ENCODE data around the gene BTN3A1. TPM values are rescaled to one million over a fixed set of nuclear protein-coding genes. Genes with fewer than 3 reads are reported as not detected.

Gene BTN3A1
- total RNA-seq, 1 experiment from 2014 or later, result 9.0 TPM

DNA sequence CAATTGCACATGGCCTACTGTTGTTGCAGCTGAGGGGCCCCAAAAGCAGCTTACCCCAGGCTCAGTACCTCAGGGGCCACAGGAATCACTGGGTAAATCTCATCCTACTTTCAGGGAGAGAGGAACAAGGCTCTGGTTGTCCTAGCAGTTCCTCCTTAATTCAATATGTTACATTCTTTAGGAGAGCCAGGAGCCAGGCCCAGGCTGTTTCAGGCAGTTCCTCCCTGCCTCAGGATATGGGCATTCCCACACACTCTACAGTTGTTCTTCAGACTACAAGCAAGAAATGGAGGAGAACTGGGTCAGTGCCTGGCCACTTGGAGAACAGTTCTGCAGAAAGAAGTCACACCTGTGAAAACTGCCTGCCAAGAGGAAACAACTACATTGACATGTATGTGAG is 46.7 kb upstream of the BTN3A1 start:
- Histone ChIP-seq H3K9me2 (ENCODE audit: insufficient read depth) (no peaks in the 10 kb centered on the region), H4K20me1 (ENCODE audit: insufficient read depth) (no peaks in the 10 kb centered on the region), H3K27me3 (ENCODE audit: insufficient read depth, low read length) (no peaks in the 10 kb centered on the region), H3K4me3 (replicated peaks in 1 of 2; ENCODE audit: low read depth in 1 of 2, low read length in 2 of 2) (no peak overlapping the region), H3K4me1 (ENCODE audit: control insufficient read depth in 1 of 2, insufficient read depth in 2 of 2, low read length in 2 of 2) (peaks cover 4 to 43% of the 10 kb centered on the region in 2 experiments; a peak in 3 of 4 replicates), H3K79me2 (ENCODE audit: insufficient read depth, low read length) (no peaks in the 10 kb centered on the region), H3K9ac (ENCODE audit: low read length) (no peak overlapping the region), H2AFZ (ENCODE audit: low read depth, low read length, poor library complexity, severe bottlenecking) (no peak overlapping the region), H3K27ac (ENCODE audit: low read depth, low read length) (no peak overlapping the region), H3K4me2 (ENCODE audit: low read length) (no peak overlapping the region), H3K36me3 (ENCODE audit: control insufficient read depth in 1 of 2, insufficient read depth in 2 of 2, low read length in 2 of 2) (no peaks in the 10 kb centered on the region), H3K9me3 (ENCODE audit: control insufficient read depth in 1 of 2, insufficient read depth in 1 of 2, low read depth in 1 of 2, low read length in 2 of 2) (no peaks in the 10 kb centered on the region)
- intact Hi-C loops (cut with micrococcal nuclease), result no loop called here
- DNase-seq (ENCODE audit: low read depth, low spot score) (no peak), ATAC-seq (no peak)
- no peak for TF ChIP-seq YY1 (IDR thresholded peaks at IDR 0.05; ENCODE audit: extremely low read depth, insufficient replicate concordance, low read depth, low read length)
- TF ChIP-seq RAD21 (IDR thresholded peaks at IDR 0.05; ENCODE audit: low read depth), result no peak
- no peak for TF ChIP-seq ELF1 (IDR thresholded peaks at IDR 0.05; ENCODE audit: borderline replicate concordance, low read depth)
- no peak for TF ChIP-seq CTCF (IDR thresholded peaks at IDR 0.05 in 2 of 3, conservative IDR thresholded peaks at IDR 0.05 in 1 of 3; ENCODE audit: borderline replicate concordance in 1 of 3, insufficient read depth in 1 of 3, low read depth in 2 of 3, low read length in 2 of 3)
- TF ChIP-seq TCF7L2 (IDR thresholded peaks at IDR 0.05; ENCODE audit: borderline replicate concordance, extremely low read depth, insufficient read depth, insufficient read length), result no peak
- TF ChIP-seq JUND (IDR thresholded peaks at IDR 0.05), result no peak
- TF ChIP-seq SIN3A (IDR thresholded peaks at IDR 0.05; ENCODE audit: low read depth), result no peak
- no peak for TF ChIP-seq ZBTB33 (IDR thresholded peaks at IDR 0.05; ENCODE audit: extremely low read depth, insufficient replicate concordance, low read length)
- no peak for TF ChIP-seq SP1 (IDR thresholded peaks at IDR 0.05; ENCODE audit: low read depth)
- no peak for TF ChIP-seq MAX (IDR thresholded peaks at IDR 0.05)
- TF ChIP-seq REST (IDR thresholded peaks at IDR 0.05; ENCODE audit: low read depth), result no peak
- no peak for TF ChIP-seq ZFX (IDR thresholded peaks at IDR 0.05)
- no peak for TF ChIP-seq ATF3 (IDR thresholded peaks at IDR 0.05)
- no peak for TF ChIP-seq POLR2AphosphoS5 (IDR thresholded peaks at IDR 0.05; ENCODE audit: low read depth, low read length)
- no peak for TF ChIP-seq CBX3 (IDR thresholded peaks at IDR 0.05; ENCODE audit: low read depth)
- no peak for TF ChIP-seq EZH2phosphoT487 (IDR thresholded peaks at IDR 0.05; ENCODE audit: borderline replicate concordance)
- no peak for TF ChIP-seq EGR1 (IDR thresholded peaks at IDR 0.05; ENCODE audit: low read depth)
- TF ChIP-seq EZH2 (IDR thresholded peaks at IDR 0.05), result no peak
- no peak for TF ChIP-seq POLR2A (IDR thresholded peaks at IDR 0.05; ENCODE audit: borderline replicate concordance, extremely low read depth, insufficient read depth, insufficient read length)
- no peak for TF ChIP-seq ZNF274 (IDR thresholded peaks at IDR 0.05; ENCODE audit: low read depth, low read length)
- CTCF ChIA-PET, result interaction anchor here (0.5 kb wide), 1 partner anchor 1239 kb away, joined by 3 read pairs; no protein-coding TSS in a partner anchor
- RAD21 ChIA-PET (ENCODE audit: low non-redundant PET in 1 of 2, low total read pairs in 2 of 2, uncharacterized antibody in 2 of 2, unreplicated experiment in 2 of 2), result no interaction called here
- BruUV-seq (replicated peaks), result no TSS peak
- POLR2A ChIA-PET, result no interaction called here
